T1000 (cell line): Measurements from ENCODE around the gene C7.
A peak's percentile ranks its signal among the peaks of the same experiment; 100 is the strongest.
"Not testable (repeated sequence)": the region's sequence is repeated elsewhere in the genome, so short reads cannot be mapped to it uniquely, and the experiment has no call there.

Experiments
- DNase-seq: peaks from one replicate; lab custom pipeline; 2025; ENCODE audit warnings: mixed read lengths; lab: John Stamatoyannopoulos, UW

C7 gene

GRCh38 chr5:40909264-40909663 is at the start of gene C7:
C7 (plus strand) TSS chr5:40909497; CDS start chr5:40909611, 114 bp downstream.
- DNase-seq = no peak

GRCh38 chr5:40860711-40861110 is 48.6 kb upstream of the C7 start:
- DNase-seq = no peak

DNA sequence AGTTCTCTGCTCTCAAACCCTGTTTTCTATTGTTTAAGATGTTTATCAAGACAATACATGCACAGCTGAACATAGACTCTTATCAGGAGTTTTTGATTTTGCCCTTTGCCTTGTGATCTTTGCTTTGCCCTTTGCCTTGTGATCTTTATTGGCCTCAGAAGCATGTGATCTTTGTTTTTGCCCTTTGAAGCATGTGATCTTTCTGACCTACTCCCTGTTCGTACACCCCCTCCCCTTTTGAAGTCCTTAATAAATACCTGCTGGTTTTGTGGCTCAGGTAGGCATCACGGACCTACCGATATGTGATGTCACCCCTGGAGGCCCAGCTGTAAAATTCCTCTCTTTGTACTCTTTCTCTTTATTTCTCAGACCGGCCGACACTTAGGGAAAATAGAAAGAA is 44.3 kb upstream of the C7 start:
- not testable (repeated sequence) for DNase-seq

DNA sequence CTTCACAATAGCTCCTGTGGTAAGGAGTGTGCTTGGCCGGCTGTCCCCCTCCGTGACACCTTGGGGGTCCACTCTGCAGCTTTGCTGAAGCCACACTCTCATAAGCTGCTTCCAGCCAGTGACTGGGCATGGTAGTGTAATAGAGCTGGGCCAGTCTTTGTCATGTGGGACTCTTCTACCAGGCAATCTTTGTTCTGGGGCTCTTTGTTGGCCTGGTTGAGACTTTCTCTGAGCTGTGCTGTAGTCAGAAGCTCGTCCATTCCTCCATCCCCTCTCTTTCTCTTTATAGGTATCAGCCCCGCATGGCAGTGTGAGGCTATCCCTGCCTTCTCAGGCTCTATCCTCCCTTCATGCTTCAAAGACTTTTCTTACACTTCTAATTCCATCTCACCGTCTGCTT is 42.5 kb upstream of the C7 start:
- no peak for DNase-seq

DNA sequence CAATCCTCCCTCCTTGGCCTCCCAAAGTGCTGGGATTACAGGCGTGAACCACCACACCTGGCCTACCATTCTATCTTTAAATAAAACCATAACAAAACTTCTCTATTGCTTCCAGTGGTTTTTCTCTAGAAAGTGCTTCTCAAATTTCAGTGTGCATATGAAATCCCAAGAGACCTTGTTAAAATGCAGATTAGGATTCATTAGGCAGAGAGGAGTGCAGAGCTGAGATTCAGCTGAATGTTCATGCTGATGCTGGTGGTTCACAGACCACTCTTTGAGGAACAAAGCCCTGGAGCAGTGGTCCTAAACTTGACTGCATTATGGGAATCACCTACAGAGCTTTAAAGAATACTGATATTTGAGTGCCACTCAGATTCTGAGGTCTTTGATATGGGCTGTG is 39.9 kb upstream of the C7 start:
- no peak for DNase-seq

GRCh38 chr5:40871177-40871576 is 38.1 kb upstream of the C7 start:
- no peak for DNase-seq

- not testable (repeated sequence) for DNase-seq
Measured at GRCh38 chr5:40872253-40872652, 37.0 kb upstream of the C7 start.

DNA sequence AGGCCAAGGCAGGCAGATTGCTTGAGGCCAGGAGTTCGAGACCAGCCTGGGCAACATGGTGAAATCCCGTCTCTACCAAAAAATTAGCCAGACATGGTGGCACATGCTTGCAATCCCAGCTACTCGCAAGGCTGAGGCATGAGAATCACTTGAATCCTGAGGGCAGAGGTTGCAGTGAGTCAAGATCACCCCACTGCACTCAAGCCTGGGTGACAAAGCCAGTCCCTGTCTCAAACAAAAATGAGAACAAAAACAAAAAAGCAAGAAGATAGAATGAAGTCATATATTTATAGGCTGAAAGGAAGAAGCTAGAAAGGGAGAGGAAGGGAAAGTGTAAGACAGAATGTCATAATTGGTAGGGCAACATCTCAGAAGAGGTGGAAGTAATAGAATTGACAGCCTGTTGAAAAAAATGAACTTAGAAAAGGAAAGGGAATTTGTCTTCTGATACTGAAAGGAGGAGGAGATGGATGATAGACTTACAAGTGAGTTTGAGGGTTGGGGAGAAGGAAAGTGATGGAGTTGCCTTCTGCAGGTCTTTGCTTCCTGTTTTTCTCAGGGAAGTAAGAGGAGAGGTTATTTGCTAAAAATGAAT is 35.9 kb upstream of the C7 start:
- no peak for DNase-seq

DNA sequence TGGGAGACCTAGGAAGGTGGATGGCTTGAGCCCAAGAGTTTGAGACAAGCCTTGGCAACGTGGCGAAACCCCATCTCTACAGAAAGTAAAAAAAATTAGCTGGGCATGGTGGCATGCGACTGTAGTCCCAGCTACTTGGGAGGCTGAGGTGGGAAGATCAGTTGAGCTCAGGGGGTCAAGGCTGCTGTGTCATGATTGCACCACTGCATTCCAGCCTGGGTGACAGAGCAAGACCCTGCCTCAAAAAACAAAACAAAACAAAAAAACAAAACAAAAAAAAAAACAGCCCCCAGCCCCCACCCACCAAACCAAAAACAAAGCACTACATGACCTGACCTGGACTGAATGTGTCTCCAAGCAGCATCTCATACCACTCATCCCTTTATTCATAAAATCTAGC is 33.3 kb upstream of the C7 start:
- DNase-seq = no peak

DNA sequence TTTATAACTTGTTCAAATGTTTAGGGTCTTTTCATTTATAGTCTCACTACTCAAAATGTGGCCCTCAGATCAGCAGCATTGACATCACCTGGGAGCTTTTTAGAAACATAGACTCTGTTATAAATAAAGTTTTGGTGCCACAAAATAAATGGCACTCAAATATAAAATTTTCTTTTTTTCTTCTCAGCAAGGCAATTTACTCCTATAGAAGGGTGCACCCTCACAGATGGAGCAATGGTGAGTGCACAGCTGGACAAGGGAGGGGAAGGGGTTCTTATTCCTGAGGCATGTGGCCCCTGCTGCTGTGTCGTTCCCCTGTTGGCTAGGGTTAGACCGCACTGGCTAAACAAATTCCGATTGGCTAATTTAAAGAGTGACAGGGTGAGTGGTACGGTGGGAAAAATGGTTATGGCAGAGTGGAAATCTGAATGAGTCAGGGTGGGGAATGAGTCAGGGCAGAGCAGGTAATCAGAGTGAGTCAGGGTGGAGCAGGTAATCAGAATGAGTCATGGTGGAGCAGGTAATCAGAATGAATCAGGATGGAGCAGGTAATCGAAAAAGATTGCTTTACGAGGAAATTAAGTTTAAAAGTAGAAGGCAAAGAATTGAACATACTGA is 31.8 kb upstream of the C7 start:
- DNase-seq = no peak

GRCh38 chr5:40879163-40879942 is 29.9 kb upstream of the C7 start:
- DNase-seq = no peak

DNA sequence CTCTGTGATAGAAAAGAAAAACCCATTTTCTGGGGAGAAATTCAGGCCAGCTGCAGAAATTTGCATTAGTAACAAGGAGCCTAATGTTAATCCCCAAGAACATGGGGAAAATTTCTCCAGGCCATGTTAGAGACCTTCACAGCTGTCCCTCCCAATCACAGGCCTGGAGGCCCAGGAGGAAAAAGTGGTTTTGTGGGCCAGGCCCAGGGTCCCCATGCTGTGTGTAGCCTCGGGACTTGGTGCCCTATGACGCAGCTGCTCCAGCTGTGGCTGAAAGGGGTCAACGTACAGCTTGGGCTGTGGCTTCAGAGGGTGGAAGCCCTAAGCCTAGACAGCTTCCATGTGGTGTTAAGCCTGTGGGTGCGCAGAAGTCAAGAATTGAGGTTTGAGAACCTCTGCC is 27.0 kb upstream of the C7 start:
- no peak for DNase-seq

DNA sequence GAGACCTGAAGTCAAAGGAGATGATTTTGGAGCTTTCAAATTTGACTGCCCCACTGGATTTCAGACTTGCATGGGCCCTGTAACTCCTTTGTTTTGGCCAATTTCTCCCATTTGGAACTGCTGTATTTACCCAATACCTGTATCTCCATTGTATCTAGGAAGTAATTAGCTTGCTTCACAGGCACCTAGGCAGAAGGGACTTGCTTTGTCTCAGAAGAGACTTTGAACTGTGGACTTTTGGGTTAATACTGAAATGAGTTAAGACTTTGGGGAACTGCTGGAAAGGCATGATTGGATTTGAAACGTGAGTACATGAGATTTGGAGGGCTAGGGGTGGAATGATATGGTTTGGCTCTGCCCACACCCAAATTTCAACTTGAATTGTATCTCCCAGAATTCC is 26.2 kb upstream of the C7 start:
- DNase-seq = not testable (repeated sequence)

GRCh38 chr5:40895440-40896425 is 13.6 kb upstream of the C7 start:
- DNase-seq = not testable (repeated sequence)

GRCh38 chr5:40904205-40904993 is 4.9 kb upstream of the C7 start:
- DNase-seq = peak; percentile 63

GRCh38 chr5:40904994-40905306 is 4.3 kb upstream of the C7 start:
- DNase-seq = no peak

DNA sequence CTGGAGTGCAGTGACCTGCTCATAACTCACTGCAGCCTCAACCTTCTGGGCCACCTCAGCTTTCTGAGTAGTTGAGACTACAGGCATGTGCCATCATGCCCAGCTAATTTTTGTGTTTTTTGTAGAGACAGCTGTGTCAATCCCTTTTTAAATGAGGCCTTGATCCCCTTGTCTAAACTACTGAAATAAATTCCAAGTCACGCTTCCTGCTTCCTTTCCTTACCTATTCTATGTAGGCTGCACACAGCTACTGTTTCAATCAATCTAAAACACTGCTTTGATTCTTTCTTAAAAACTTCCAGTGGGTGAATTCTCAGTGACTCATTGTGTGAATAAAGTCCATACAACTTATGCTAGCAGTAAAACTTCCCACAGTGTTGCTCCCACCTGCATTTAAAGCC is 2.9 kb upstream of the C7 start:
- no peak for DNase-seq

GRCh38 chr5:40909723-40910122 is 426 bp downstream of the C7 start:
- DNase-seq = no peak

DNA sequence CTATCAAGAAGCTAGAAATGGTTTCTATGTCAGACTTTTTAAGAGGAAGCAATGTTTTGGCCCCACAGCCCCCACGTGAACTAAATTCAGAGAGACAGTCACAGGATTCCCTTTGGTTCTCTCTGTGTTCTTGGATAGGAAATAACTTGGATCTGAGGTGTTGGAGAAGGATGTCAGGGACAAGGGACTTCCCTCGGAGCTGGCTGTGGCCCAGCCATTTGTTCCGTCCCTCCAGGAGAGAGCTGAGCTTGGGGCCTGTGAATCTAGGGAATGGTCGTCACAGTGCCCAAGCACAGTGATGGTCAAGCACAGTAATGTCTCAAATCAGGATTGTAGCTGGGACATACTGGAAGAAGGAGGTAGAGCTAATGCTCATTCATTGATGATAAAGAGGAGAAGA is 2.0 kb downstream of the C7 start:
- no peak for DNase-seq

GRCh38 chr5:40914835-40915234 is 5.5 kb downstream of the C7 start:
- DNase-seq = peak; percentile 40

DNA sequence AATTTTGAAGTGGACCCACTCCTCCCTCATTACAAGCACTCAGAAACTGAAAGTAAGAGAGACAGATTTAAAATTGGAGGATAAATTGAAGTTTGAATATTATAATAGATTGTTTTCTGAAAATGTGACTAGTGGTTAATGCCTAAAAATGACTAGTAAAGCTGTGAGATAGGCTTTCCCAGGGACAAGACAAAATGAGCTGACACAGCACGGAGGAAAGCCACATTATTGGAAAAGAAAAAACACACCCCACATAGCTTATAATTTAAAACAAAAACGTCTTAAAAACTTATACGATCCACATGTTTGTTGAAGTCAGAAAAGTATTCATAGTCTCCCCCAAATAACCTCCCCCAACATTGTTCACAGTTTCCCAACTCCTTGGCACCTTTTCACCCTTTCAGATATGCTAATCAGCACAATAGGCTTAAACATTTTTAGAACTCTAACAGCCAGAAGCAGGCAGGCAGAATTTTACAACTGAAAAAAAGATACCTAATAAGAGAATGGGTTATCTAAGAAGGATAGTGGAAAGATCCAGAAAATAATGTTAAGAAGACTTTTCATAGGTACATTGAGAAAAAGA is 6.1 kb downstream of the C7 start:
- no peak for DNase-seq
